HTR-8/SVneo (cell line): ENCODE results near the gene NTSR2.
"Not testable (repeated sequence)": the region's sequence is repeated elsewhere in the genome, so short reads cannot be mapped to it uniquely, and the experiment has no call there.

Experiments
- DNase-seq: peaks from one replicate; pipeline ENCODE4 v3.0.0; 2011; ENCODE audit warnings: low spot score, mixed read lengths; ENCODE audit not compliant: insufficient read length
- FAIRE-seq: peaks from 2 replicates; lab custom pipeline; 2011; peaks lifted over from hg19 to GRCh38; lab: Jason Lieb, UNC

NTSR2 gene

DNA sequence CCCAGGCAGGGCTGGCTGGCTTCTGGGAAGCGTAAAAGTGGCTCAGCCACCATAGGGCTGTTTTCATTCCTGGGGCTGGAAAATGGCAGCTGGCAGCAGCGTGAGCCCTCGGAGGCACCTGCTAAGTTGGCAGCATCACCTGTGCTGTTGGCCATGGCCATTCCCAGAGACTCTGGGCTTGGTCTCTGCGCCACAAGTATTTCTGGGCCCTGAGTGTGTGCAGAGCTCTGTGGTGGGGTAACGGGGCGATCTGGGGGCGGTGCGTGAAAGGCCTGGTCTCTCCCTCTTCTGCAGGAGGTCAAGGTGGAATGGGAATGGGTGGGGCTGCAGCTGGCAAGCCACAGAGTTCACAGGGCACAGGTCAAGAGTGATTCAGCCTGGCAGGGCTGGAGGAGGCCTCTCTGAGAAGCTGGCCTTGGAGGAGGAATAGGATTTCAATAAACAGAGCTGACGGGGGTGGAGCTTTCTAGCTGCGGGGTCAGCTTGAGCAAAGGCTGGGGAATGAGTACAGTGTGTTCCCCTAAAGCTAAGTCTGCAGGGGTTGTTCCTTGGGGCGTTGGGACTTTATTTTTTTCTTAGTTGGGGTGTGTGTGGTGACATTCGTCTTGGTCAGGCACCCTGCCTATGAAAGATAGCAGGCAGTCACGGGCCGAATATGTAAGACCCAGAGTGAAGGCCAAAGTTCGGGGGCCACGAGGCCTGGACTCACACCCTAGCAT, 10.3 kb upstream of the NTSR2 start:
- FAIRE-seq (peak; percentile 16), DNase-seq (no peak)

DNA sequence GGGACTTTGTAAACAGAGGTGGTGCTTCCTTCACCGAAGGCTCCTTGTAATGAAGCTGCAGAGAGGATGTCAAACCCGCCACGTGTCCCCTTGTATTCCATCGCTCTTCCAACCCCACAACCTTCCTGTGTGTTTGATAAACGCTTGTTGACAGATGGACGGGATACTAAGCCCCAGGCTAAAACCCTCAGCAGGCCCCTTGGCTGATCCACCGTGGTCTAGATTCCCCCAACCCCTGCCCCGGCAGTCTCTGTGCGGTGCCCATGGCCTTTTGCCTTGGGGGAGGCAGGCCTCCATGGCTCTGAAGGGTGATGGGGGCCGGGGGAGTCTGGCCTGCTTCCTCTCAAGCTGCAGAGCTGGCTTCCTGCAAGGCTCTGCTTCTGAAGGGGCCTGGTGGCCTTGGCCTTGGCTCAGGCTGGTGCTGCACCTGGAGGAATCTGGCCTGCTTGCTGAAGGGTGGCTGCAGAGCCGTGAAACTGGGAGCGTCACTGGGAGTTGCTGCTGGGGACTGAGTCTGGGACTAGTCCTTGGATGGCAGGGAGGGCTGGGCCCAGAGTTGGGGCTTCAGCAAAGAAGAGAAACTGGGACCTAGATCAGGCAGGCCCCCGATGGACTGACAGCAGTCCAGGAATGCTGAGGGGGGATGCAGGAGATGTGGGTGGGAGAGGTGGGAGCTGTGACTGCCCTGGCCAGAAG, 9.6 kb upstream of the NTSR2 start:
- DNase-seq, result no peak

DNA sequence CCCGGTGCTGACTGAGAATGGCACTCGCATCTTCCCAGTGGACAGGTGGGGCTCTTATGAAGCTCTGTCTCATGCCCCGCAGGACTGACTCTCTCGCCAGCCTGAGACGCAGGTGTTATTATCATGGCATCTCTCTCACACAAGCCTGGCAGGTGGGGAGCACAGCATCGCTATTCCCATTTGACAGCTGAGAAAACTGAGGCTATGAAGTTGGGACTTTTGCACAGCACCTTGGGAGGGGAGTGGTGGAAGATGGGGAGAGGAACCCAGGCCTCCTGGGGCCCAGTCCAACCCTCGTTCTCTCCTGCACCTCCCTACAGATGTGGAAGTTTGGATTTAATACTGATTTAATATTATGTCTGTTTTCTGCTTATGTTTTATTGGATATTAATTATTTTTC, 9.0 kb upstream of the NTSR2 start:
- FAIRE-seq (no peak), DNase-seq (no peak)

More for the DNA sequence above, 9.6 kb upstream of the NTSR2 start:
- no peak for FAIRE-seq

DNA sequence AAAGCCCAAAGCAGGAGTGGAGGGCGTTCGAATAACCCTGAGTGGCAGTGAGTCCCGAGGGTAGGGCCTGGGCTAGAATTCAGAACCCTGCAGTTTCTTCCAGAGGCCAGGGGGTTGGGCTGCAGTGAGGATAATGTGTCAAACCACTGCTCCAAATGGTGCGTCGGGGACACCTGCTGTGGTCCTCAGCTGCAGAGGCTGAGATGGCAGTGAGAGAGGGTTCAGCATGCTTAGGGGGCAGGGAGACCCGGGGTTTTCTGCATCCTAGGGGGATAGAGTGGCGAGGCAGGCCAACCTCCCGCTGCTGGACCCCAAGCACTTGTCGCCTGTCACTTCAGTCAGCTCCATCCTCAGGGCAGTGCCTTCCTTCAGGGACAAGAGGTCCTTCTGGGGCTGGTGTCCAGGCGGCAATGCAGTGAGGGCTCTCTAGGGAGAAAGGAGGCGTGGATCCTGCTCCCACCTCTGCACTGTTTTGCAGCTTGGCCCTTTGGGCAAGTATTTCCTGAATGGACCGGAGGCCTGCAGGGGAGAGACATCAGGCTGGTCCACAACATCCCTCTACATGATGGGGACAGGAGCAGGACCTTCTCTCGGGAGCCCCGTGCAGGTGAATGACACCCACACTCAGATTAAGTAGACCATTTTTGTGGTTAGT, 8.4 kb upstream of the NTSR2 start:
- FAIRE-seq (no peak), DNase-seq (no peak)

DNA sequence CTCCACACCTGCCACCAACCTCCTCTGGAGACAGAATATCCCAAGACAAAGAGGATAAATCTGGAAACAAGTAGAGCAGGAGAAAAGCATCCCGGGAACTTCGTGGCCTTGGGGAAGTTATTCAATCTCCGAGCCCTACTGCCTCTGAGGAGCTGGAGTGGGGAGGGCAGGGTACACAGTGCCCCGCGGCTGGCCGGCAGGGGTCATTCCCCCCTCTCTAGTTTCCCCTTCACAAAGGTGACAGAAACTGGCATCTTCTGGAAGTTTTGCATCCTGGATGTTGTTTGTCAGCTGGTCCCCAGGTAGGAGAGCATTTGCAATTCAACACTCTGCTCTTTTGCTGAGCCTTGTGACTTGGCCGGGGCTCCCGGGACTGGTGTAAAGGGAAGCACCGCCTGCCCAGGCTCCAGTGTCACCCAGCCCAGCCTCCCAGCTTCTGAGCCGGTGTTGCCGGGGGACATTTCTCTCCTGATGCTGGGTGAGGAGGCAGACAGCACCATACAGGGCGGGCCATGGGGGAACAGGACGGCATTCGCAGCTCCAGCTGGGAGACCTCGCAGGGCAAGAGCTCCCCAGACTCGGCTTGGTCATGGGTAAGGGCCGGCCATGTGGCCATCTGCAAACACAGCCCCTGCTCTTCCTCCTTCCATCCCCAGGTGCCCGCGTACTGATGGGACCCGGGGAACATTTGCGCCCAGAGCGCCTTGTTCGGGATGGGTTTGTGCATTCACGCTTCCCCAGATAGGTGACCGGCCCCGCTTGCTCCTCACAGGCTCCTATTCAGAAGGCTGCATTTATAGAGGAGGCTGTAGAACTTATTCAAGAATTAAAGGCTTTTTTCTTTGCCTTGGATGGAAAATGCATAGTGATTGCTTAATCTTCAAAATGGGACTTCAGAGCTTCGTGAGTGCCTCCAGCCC, 7.4 kb upstream of the NTSR2 start:
- DNase-seq (no peak), FAIRE-seq (no peak)

DNA sequence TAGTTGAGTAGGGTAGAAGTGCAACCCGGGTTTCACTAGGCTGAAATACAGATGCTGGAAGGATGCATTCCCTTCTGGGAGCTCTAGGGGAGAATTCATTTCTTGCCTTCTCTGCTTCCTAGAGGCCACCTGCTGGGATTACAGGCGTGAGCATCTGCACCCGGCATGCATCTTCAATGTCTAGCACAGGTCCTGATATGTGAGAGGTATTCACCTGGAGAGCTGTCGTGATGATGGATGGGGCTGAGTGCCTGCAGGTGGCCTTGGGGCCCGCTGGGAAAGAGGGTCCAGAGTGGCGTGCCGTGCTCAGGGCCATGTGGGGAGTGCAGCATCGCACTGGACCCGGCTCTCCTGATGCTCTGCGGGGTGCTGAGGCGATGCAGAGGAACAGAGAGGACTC, 6.6 kb upstream of the NTSR2 start:
- FAIRE-seq (no peak), DNase-seq (no peak)

DNA sequence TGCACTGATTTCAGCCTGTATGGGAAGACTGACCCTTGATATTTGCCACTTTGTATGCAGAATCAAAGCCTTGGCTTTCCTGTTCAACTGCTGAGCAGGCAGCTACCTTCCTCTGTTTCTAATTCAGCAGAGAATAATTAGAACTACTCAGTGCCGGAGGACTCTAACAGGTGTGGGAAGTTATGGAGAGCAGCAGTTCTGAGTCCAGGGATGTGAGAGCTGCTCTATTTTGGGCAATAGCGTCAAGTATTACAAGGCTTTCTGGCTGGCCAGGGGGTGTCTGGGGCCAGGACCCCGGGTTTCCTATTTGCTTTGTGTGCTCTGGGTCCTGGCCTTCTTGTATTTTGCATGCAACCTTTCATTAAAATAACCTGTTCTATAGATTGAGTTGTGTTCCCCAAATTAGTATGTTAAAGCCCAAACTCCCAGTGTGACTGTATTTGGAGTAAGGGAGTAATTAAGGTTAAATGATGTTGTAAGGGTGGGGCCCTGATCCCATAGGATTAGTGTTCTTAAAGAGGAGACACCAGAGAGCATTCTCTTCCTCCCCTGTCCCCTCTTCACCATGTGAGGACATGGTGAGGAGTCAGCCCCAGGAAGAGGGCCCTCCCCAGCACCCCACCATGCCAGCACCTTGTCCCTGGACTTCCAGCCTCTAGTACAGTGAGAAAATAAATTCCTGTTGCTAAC, 5.6 kb upstream of the NTSR2 start:
- DNase-seq, result no peak
- FAIRE-seq, result no peak

DNA sequence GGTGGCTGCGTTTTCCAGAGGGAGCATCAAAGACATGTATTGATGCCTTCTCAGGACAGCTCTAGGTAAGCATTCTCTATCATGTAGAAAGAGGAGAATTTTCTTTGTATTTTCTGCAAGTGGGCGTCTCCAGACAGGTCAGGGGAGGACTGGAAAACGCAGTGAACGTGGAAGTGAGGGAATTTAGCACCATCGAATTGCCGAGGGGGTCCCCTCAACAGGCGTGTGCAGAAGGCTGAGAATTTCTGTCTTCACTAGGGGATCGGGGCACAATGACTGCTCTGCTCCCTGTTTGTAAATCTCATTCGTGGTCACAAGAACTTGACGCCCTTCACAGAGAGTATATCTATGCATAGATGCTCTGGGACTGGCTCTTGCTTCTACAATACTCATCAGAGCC, 5.0 kb upstream of the NTSR2 start:
- DNase-seq, result no peak
- FAIRE-seq, result no peak

DNA sequence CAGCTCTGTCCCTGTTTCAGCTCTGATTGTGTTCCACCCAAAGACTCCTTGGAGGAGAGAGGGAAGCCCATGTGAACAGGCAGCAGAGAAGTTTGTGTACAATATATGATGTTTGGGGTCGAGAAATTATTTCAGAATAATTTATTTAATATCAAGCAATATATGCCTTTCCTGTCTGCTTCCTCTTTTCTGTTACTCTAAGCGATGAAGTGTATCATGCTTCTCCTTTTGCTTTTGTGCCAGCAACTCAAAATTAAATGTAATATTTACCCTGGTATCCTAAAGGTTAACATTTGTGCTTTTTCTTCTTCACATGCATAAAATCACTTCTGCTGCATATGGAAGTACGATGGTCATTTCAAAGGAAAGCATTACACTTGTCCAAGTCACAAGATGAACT, 2.4 kb upstream of the NTSR2 start:
- no peak for DNase-seq

DNA sequence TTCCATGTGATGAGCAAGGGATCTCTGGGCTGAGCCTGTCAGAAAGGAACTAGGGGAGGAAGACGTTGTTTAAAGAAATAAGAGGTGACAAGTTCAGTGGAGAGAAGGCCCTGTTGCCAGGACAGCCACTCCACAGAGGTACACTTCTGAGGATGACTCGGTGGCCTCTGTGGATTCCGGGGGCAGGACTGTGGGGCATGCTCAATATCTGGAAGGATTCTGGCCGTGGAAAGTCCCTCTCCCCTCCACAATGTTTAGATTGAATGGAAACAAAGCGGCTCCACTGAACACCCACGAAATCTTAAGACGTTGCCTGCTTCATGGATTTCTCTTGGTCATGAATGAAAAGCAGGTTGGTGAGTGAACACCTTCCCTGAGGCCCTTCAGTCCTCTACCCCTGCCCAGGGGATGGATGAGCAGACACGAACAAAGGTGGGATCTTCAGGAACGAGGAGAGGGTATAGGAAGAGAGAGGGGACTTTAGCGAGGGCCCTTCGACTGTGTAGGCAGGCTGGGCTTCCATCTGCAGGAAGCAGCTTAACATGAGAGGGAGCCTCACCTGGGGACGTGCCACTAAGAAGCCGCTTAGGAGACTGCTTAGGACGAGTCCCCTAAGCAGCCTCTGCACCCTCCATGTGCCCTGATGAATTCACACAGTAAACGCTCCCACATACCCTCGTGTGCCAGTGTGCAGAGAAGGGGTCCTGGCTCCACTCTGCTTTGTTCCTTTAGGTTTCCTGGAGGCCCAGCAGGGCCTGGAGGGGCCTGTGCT, 1.9 kb downstream of the NTSR2 start:
- DNase-seq, result no peak
- FAIRE-seq, result no peak

More for the DNA sequence above, 2.4 kb upstream of the NTSR2 start:
- no peak for FAIRE-seq

DNA sequence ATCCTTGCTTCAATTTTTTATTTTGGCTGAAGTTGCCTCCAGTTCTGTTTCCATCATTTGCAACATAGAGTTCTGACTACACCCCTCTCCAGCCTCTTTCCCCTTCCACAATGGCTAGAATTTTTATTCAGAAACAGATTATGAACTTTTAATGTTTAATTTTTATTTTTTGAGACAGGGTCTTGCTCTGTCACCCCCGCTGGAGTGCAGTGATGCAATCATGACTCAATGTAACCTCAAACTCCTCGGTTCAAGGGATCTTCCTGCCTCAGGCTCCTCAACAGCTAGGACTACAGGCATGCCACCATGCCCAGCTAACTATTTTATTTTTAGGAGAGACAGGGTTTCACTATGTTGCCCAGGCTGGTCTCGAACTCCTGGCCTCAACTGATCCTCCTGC, 2.8 kb downstream of the NTSR2 start:
- FAIRE-seq, result no peak

DNA sequence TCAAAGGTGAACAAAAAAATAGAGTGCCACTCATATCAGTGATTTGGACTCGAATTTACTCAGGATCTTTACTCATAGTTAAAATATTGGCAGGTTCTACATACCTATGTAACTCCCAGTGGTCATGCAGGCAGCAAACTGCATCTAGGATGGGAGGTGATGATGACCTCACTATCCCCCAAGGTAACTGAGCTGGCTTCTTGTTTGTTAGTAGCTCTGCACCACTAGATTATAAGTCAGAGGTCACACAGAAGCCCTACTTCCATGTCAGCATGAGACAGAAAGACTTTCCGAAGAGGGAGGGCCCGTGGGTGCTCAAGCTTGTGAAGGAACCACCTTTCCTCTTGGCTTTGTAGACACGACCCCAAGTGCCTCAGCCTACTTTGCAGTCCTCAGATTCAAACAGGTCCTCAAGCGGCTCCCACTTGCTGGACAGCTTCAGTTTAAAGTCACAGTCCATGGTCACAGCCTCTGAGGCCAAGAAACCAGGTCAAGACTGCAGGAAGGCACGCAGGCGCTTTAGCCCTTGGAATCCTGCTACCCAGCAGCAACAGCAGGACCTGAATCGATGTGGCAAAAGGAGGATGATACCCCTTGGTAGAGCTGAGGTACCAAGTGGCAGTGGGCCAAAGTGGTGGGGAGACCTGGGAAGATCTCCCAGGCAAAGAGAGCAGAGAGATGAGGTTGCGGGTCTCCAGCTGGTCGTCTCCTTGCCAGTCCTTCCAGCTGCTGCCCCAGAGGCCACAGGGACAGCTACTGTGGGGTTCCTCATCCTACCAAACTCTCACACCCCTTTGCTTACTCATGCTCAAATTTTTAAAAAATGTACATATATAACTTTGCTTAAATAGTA, 4.3 kb downstream of the NTSR2 start:
- no peak for FAIRE-seq
- DNase-seq, result no peak

More for the DNA sequence above, 2.8 kb downstream of the NTSR2 start:
- no peak for DNase-seq

DNA sequence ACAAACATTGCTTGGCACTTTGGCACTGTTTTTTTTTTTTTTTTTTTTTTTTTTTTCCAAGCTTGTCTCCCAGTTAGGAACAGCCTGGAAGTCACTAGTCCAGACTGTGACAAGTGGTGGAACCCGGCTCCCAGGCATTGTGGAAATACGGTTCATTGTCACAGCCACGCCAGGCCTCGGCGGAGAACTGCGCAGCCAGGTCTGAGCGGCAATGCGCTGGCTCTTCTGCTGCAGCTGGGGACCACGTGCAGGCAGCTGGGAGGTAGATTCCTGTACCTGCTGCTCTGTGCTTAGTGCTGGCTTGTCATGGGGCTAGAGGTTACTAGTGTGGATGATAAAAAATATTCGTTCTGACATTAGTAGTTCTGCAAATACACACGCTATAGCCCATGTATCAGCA, 5.0 kb downstream of the NTSR2 start:
- no peak for FAIRE-seq
- no peak for DNase-seq

DNA sequence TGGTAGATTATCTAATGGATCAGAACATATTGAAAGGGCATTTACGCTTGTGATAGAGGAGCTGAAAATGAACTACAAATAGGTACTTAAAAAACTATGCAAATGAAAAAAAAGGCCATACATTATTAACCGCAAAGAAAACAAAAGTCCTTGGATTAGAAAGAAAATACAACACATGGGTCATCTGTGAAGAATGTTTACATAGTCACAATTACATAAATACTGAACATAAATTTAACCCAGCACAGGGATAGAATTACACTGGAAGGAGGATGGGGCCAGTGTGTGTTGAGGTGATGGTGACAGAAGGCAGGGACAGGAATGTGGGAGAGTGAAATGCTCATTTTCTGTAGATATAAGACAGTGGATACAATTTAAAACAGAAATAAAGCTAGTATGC, 6.6 kb downstream of the NTSR2 start:
- FAIRE-seq (no peak), DNase-seq (peak; percentile 39)

DNA sequence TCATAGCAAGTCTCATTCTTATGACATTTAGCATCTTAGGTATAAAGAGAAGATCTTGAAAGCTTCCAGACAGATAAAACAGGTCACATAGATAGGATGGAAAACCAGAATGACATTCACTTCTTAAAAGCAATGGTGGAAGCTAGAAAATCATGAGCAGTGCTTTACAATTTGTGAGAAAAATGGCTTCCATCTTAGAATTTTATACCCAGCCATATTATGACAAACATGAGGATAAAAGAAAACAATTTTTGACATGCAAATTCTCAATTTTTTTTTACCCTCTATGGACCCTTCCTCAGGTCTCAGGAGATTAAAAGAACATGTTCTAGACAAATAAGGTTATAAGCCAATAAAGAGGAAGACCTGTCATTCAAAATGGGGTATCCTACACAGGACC, 7.1 kb downstream of the NTSR2 start:
- FAIRE-seq, result no peak
- no peak for DNase-seq

DNA sequence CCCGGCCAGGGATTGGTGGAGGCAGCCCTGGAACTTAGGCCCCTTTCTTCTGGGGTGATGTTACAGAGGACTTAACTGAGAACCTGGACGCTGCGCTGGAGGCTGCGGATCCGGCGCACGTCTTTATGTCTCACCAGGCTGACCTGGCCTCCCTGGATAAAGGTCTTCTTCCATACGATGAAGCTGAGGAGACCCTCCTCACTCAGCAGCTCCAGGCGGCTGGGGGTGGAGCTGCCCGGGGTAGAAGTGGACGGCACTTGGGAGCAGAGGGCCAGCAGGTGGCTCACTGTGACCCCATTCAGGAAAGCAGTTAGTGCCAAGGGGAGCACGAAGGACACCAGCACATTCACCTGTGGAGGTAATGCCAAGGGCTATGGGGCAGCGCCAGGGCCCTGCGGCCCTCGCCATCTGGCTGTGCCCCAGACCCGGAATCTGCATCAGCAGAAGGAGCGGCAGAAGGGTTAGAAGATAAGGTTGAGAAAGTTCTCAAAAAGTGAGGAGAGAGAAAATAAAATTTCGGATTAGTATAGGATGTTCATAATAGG, 8.0 kb downstream of the NTSR2 start:
- DNase-seq, result no peak
- no peak for FAIRE-seq

DNA sequence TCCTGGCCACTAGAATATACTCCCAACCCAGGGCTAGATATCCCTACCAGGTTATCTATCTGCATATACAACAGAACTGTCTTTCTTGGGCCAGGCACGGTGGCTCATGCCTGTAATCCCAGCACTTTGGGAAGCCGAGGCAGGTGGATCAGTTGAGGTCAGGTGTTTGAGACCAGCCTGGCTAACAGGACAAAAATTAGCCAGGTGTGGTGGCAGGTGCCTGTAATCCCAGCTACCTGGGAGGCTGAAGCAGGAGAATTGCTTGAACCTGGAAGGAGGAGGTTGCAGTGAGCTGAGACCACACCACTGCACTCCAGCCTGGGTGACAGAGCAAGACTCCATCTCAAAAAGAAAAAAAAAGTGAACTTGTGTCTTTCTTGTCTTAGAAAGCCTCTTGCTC, 9.6 kb downstream of the NTSR2 start:
- not testable (repeated sequence) for DNase-seq, FAIRE-seq

DNA sequence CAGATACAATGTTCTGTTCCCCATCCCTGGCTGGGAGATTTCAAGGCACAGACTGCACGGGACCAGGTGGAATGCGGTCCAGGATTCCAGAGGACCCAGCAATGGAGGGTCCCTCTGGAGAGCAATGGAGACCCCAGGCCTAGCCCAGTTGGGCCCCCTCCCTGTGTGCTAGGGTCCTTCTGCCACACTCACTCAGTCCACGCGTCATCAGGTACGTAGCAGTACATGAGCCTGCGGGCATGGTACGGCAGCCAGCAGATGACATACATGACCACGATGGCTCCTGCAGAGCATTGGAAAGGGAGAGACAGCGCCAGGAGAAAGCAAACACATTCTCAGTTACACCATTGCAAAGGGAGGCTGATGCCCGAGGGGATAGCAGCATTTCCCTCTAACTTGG, 10.1 kb downstream of the NTSR2 start:
- no peak for FAIRE-seq

More for the DNA sequence above, 10.1 kb downstream of the NTSR2 start:
- DNase-seq, result no peak
